Pons (tissue), 1 donor: Measurements from ENCODE around the gene GPC3.
"Not testable (repeated sequence)": the region's sequence is repeated elsewhere in the genome, so short reads cannot be mapped to it uniquely, and the experiment has no call there.

ENCODE experiments used
- DNase-seq: peaks from one replicate; pipeline ENCODE4 v3.0.0-alpha.2; 2016; ENCODE audit warnings: low spot score

Gene GPC3

DNA sequence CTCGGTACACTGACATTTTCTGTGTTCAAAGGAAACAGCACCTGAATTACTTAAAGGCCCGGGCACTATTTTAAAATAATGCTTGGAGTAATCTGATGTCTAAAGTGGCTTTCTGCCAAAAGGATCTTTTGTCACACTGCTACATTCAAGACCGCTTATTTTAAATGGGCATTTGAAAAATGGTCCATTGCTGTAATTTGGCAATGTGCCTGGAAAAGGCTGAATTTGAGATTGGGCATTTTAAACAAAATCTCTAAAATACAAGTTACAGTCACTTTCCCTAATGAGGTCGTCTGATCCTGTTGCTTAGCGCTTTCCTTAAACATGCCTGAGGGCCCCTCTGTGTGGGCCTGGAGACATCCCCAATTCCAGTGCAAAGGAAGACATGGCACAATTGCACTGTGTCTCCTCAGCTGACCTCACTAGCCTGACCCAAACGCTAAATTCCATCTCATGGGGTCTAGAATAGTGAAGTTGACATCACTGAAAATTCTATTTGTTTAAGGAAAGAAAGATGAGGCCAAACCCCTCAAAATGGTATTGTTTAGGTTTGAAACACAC is 214.2 kb downstream of the GPC3 start:
- peak; percentile 4 for DNase-seq

- DNase-seq: not testable (repeated sequence)
These were observed 222.3 kb downstream of the GPC3 start for GRCh38 chrX:133762976-133763548.

GRCh38 chrX:133754657-133755056 is 230.7 kb downstream of the GPC3 start:
- no peak for DNase-seq

DNA sequence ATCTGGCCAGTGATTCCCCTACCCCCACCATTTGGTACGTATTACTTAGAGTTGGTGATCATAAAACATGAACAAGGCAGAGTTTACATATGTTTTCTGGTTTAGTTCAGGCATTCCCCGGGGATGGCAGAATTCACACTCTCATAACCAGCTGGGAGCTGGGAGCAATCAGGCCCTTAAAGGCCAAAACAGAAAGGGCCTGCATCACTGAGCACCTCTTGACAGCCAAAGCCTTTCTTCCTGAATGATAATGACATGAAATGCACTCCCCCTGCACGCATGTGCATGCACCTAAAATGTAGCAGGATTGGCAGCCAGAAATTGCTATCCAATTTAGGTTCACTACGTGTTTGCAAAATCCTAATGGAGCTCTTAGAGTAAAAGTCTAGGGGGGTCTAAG is 235.4 kb downstream of the GPC3 start:
- no peak for DNase-seq

DNA sequence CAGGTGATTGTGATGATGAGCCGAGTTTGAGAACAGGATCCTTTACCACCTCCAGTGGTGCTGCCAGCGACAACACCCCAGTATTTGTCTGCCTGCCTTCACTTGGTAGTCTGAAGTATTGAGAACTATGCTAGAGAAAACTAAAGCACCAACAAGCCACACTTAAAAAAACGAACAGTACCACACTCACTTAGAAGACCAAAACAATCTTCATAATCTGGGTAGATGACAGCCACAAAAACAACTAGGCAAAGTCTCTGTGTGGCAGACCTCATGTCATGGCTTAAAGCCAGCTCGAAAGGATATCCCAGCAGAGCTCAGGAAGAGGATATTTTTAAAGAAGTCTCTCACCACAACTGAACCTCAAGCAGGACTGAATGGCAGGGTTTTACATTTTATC is 236.0 kb downstream of the GPC3 start:
- no peak for DNase-seq

- DNase-seq: no peak
These were observed 238.2 kb downstream of the GPC3 start for GRCh38 chrX:133747196-133747595.

- no peak for DNase-seq
These were observed 238.8 kb downstream of the GPC3 start for GRCh38 chrX:133746593-133746992.

DNA sequence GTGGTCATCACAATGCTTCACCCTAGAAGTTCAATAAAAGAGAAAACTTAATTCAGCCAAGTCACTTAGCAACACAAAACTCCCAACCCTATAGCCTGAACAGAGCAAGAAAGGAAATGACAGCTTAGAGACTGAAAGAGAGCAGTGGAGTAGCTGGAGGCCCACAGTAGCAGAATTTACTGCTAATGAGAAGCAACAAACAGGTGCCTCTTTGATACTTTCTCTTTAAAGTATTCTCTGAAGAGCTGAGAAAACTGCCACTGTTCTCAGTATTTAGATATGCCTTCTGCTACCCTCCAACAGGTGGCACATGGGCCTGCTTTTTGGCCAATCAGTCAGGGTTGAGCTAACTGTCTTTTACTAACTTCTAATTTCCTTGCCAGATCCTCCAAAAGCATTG is 240.0 kb downstream of the GPC3 start:
- DNase-seq: no peak

DNA sequence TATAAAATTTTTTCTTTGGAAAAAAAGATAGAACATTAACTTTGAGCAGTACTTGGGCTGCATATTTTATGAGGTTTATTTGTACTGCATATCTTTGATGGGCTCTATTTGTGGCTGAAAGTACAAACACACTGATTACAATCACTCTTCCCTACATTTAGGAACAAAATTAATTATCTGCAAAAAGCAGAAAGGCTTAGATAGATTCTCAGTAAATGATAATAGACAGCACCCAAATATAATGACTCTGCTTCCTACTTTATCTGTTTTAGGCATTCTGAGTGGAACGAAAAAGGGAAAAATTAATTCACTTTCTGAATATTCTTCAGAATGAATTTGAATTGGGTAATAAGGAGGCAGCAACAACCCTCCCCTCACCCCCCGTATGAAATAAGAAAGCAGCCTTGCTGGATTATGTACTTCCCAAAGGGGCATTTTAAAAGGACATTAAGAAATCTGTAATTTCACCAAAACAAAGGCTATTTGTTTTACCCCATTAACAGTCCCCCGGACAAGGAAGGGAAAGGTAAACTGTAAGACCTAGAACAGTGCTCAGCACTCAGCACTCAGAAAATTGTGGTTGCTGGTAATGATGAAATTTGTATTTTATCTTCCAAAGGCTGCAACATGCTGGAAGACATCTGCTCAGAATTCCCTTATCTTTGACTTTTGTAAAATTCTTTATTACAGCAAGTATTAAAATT is 242.6 kb downstream of the GPC3 start:
- DNase-seq: no peak

GRCh38 chrX:133741303-133741702 is 244.1 kb downstream of the GPC3 start:
- no peak for DNase-seq

DNA sequence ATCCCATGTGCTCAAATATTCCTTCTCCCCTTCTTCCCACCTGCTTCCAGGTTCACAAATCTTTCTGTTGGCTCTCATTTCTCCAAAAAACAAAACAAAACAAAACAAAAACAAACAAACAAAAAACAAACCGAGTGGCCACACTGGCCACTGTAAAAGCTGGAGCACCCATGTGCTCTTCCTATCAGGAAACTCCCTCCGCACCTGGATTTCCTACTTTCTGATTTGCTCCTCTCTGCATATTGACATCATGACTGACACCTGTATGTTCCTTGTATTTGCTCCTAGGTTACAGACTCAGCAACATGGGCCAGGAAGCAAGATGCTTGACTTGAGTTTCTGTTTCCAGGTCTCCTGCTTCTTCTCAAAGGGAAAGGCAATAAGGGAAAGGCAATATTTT is 258.8 kb downstream of the GPC3 start:
- no peak for DNase-seq

GRCh38 chrX:133726211-133726630 is 259.2 kb downstream of the GPC3 start:
- DNase-seq: no peak

GRCh38 chrX:133723930-133724329 is 261.5 kb downstream of the GPC3 start:
- no peak for DNase-seq

- DNase-seq: no peak
These were observed 262.6 kb downstream of the GPC3 start for GRCh38 chrX:133722756-133723155.

DNA sequence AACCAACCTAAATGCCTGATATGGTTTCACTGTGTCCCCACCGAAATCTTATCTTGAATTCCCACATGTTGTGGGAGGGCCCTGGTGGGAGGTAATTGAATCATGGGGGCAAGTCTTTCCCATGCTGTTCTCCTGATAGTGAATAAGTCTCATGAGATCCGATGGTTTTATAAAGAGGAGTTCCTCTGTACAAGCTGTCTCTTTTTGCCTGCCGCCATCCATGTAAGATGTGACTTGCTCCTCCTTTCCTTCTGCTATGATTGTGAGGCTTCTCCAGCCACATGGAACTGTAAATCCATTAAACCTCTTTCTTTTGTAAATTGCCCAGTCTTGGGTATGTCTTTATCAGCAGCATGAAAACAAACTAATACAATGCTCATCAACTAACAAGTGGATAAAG is 265.1 kb downstream of the GPC3 start:
- DNase-seq: not testable (repeated sequence)

DNA sequence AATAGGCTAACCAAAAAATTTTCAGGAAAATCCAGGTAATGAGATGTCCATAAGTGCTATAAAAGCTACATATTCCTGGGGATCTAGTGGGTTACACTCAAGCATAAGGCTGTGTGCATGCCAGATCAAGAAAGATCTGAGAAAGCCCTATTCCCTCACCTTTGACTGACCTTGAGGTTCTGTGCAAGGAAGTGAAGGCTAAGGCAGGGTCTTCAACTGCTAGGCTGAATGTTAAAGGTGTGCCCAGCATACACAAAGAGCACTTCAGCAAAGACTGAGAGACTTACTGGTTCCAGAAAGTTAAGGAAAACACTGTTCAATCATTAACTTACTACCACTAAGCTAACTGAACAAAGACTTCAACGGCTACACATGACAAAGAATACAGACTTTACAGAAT is 269.7 kb downstream of the GPC3 start:
- no peak for DNase-seq

GRCh38 chrX:133709501-133709900 is 275.9 kb downstream of the GPC3 start:
- DNase-seq: no peak

DNA sequence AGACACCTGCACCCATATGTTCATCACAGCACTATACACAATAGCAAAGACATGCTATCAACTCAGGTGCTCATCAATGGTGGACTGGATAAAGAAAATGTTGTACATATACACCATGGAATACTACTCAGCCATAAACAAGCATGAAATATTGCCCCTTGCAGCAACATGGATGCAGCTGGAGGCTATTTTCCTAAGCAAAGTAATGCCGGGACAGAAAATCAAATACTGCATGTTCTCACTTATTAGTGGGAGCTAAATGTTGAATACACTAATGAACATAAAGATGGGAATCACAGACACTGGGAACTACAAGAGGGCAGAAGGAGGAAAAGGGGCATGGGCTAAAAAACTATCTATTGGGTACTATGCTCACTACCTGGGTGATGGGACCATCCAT is 278.5 kb downstream of the GPC3 start:
- DNase-seq: no peak

GRCh38 chrX:133702230-133702629 is 283.2 kb downstream of the GPC3 start:
- no peak for DNase-seq

DNA sequence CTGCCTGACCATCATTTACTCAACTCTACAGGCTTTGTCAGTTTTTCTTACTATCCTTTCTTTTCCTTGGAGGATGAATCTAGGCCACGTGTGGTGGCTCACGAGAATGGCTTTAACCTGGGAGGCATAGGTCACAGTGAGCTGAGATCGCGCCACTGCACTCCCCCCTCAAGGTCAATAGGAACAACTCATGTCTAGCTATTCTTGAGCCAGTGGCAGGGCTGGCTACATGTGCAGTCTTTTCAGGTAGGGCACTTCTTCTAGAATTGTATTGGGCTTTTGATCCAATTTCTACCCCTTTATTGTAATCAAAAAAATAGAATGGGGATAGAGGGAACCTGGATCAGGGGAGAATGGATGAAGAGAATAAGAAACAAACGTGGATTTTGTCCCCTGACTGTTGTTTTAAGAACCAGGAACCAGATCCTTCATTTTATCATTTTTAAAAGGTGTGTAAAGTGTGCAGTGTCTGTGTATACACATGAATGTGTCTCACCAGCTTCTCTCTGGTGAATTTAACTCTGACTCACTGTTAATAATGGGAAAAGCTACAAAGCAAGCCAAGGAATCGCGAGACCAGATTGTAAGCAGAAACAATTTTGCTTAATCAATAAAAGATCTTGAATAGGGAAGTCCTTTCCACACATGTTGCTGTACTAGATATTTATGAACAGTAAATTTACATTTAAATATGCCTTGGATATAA is 286.2 kb downstream of the GPC3 start:
- DNase-seq: no peak

DNA sequence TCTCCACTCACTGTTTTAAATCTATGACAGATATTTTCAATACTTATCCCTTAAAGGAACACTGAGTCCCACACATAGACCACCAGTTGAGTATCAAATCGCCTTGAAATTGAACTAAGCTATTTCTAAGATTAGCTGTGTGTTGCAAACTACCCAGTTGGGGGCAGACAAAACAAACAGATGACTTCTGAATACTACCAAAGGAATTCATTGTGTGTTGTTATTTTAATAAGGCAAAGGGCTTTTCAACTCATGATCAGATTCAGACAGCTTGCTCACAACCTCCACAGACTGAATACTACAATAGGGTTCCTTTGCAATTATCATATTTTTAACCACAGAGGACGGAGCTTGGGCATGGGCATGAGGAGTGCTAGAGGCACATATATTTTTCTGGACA is 287.1 kb downstream of the GPC3 start:
- peak; percentile 67 for DNase-seq

GRCh38 chrX:133697656-133698055 is 287.7 kb downstream of the GPC3 start:
- DNase-seq: no peak

GRCh38 chrX:133689997-133690599 is 295.3 kb downstream of the GPC3 start:
- no peak for DNase-seq
